ENCODE data around the gene TRPM1. TPM values are rescaled to one million over a fixed set of nuclear protein-coding genes. Genes with fewer than 3 reads are reported as not detected.

The TRPM1 gene
- total RNA-seq, 2 experiments from 2014 or later = not detected

GRCh38 chr15:31005660-31006059 is 95.9 kb downstream of the TRPM1 start:
- Mint-ChIP-seq H3K4me1 (peaks cover 43% of the 10 kb centered on the region), H3K36me3 (ENCODE audit: low read depth) (peaks cover 2% of the 10 kb centered on the region), H3K4me3 (no peak overlapping the region), H3K9me3 (no peaks in the 10 kb centered on the region), H3K27me3 (peaks cover 51% of the 10 kb centered on the region), H3K27ac (peak overlapping the region; percentile 13)
- no peak for DNase-seq
- ChIA-PET POLR2A (interaction anchor here (0.6 to 4.1 kb wide), 3 partner anchors 8 to 61 kb away, joined by 3 to 26 read pairs (median 9); partner anchors contain the start of gene MTMR10), CTCF (interaction anchor here (1.5 to 1.6 kb wide), 2 partner anchors 15 to 25 kb away, joined by 4 read pairs; partner anchors contain the start of gene MTMR10)

GRCh38 chr15:31004220-31004733 is 97.2 kb downstream of the TRPM1 start:
- peak overlapping the region; percentile 46 for H3K4me3 Mint-ChIP-seq
- H3K27me3 Mint-ChIP-seq = peaks cover 52% of the 10 kb centered on the region
- POLR2A ChIA-PET = interaction anchor here (1.3 to 4.1 kb wide), 2 partner anchors 11 to 13 kb away, joined by 3 to 26 read pairs; partner anchors contain the start of gene MTMR10
- H3K36me3 Mint-ChIP-seq (ENCODE audit: low read depth) = peaks cover 2% of the 10 kb centered on the region
- H3K4me1 Mint-ChIP-seq = peaks cover 39% of the 10 kb centered on the region
- peak overlapping the region; percentile 77 for H3K27ac Mint-ChIP-seq
- H3K9me3 Mint-ChIP-seq = no peaks in the 10 kb centered on the region
- peak; percentile 61 for DNase-seq
- CTCF ChIA-PET = interaction anchor here (0.8 kb wide), 1 partner anchor 125 kb away, joined by 3 read pairs; no protein-coding TSS in a partner anchor

- Mint-ChIP-seq H3K9me3 (no peaks in the 10 kb centered on the region), H3K4me1 (peaks cover 33% of the 10 kb centered on the region), H3K36me3 (ENCODE audit: low read depth) (peaks cover 2% of the 10 kb centered on the region), H3K27me3 (peaks cover 42% of the 10 kb centered on the region), H3K4me3 (no peak overlapping the region), H3K27ac (no peak overlapping the region)
- ChIA-PET POLR2A (interaction anchor here (1.3 to 1.8 kb wide), 2 partner anchors 10 to 11 kb away, joined by 5 to 7 read pairs; partner anchors contain the start of gene MTMR10), CTCF (interaction anchor here (0.6 to 1.2 kb wide), 2 partner anchors 50 to 127 kb away, joined by 3 read pairs; no protein-coding TSS in a partner anchor)
- DNase-seq = no peak
These were observed 99.8 kb downstream of the TRPM1 start for GRCh38 chr15:31001702-31002101.

- H3K27me3 Mint-ChIP-seq = peaks cover 41% of the 10 kb centered on the region
- no peak overlapping the region for H3K27ac Mint-ChIP-seq
- no peak overlapping the region for H3K4me3 Mint-ChIP-seq
- no peaks in the 10 kb centered on the region for H3K36me3 Mint-ChIP-seq (ENCODE audit: low read depth)
- no peaks in the 10 kb centered on the region for H3K9me3 Mint-ChIP-seq
- peaks cover 26% of the 10 kb centered on the region for H3K4me1 Mint-ChIP-seq
- POLR2A ChIA-PET = no interaction called here
- CTCF ChIA-PET = interaction anchor here (1.2 kb wide), 1 partner anchor 129 kb away, joined by 3 read pairs; no protein-coding TSS in a partner anchor
- no peak for DNase-seq
These were observed 101.8 kb downstream of the TRPM1 start for GRCh38 chr15:30999729-31000128.

DNA sequence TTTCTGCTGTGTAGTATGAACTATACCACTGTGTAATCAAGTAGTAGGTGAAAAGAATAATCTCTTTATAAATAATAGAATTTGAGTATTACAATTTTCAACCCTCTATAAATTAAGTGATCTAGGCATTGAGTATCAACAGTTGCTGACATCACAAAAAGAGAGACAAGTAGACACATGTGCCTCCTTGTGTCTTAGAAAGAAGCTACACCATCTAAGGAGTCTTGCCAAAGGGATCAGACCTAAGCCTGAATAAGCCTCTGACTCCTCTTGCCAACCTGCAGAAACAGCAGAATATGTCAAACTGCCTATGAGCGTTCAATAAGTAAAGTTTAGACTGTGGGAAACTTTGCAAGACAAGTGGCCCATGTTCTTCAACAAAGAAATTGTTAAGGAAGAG is 104.3 kb downstream of the TRPM1 start:
- ChIA-PET POLR2A (no interaction called here), CTCF (interaction anchor here (1.5 kb wide), 1 partner anchor 132 kb away, joined by 3 read pairs; no protein-coding TSS in a partner anchor)
- H3K4me3 Mint-ChIP-seq = no peak overlapping the region
- H3K36me3 Mint-ChIP-seq (ENCODE audit: low read depth) = no peaks in the 10 kb centered on the region
- DNase-seq = no peak
- H3K27ac Mint-ChIP-seq = no peak overlapping the region
- peaks cover 28% of the 10 kb centered on the region for H3K27me3 Mint-ChIP-seq
- peaks cover 11% of the 10 kb centered on the region for H3K4me1 Mint-ChIP-seq
- no peaks in the 10 kb centered on the region for H3K9me3 Mint-ChIP-seq

DNA sequence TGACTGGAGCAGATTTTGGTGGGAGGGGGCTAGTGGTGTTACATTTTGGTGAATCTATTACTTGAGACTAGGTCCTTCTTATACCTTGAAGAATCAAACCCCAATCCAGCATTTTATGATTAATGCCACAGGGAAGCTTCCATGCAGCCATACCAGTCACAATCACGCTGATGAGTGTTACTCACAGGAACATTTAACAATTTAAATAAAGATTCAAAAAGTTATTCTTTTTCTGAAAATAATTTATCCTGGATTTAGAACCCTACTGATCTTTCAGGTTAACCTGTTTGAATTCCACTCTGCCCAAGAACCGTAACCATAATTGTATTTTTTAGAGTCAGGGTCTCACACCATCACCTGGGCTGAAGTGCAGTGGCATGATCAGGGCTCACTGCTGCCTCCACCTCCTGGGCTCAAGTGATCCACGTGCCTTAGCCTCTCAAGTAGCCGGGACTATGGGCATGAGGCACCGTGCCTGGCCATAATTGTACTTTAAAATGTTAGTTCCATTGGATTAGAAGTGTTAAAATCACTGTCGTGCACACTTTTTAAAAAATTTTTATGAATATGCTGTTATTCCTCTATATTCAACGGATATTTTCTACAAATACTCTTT is 109.2 kb downstream of the TRPM1 start:
- CTCF ChIA-PET = interaction anchor here (0.6 to 1.8 kb wide), 4 partner anchors 13 to 496 kb away, joined by 3 to 4 read pairs (median 4); no protein-coding TSS in a partner anchor
- Mint-ChIP-seq H3K4me3 (peak overlapping the region; percentile 81), H3K27ac (peak overlapping the region; percentile 68), H3K27me3 (peaks cover 11% of the 10 kb centered on the region), H3K36me3 (ENCODE audit: low read depth) (peaks cover 12% of the 10 kb centered on the region), H3K9me3 (no peaks in the 10 kb centered on the region), H3K4me1 (peaks cover 30% of the 10 kb centered on the region)
- no peak for DNase-seq
- POLR2A ChIA-PET = interaction anchor here (0.7 to 2.0 kb wide), 10 partner anchors 9 to 223 kb away, joined by 3 to 26 read pairs (median 5); no protein-coding TSS in a partner anchor

DNA sequence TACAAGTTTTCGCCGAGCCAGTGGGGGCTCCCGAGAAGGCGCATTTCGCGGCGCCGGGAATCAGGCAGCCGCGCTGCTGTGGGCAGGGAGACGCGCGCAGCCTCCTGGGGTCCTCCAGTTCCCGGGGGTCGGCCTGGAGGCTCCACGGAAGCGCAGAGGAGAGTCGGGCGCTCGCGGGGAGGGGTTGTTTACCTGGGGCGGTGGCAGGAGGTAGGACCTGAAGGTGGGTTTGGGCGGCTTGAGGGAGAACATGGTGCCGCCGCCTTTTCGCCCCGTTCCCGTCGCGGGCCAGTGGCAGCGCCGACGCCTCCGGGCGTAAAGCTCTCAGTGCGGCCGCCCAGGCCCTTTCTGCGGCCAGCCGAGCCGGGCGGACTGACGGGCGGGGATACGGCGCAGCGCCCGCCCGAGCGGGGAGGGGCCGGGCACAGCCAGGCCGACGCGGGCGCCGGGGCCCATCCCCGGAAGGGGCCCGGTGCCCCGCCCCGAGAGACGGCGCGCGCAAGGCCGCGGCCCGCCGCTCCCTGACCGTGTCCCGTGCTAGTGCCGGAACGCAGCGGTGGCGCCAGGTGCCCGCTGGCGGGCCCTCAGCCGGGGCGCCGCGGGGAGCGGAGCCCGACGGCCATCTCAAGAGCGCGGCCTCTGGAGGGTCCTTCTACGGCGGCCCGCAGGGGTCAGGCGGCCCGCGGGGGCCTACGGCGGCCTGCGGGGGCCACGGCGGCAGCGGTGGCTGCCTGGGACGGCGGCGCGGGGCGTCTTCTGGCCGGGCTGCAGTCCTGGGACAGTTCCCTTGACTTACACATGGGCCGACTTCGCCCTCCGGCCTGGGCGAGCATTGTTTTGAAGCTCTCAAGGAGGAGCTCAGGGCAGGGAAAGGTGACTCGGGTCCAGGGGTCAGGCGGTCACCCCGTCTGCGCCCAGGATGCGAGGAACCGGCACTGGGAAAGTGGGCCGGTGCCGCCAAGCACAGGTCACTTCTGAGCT is 110.0 kb downstream of the TRPM1 start, which contains the start of gene MTMR10:
TSS of gene MTMR10 (minus strand) at position 374 of the 981 bp plus-strand sequence. CDS start at position 252, 122 bp downstream.
- ChIA-PET POLR2A (interaction anchor here (0.7 to 2.0 kb wide), 20 partner anchors 9 to 373 kb away, joined by 3 to 26 read pairs (median 4); no protein-coding TSS in a partner anchor), CTCF (interaction anchor here (0.6 to 1.8 kb wide), 7 partner anchors 9 to 497 kb away, joined by 3 to 4 read pairs (median 4); no protein-coding TSS in a partner anchor)
- no peaks in the 10 kb centered on the region for H3K9me3 Mint-ChIP-seq
- peak within 1 kb of the TSS; percentile 96 for H3K4me3 Mint-ChIP-seq
- H3K27ac Mint-ChIP-seq = peak within 1 kb of the TSS; percentile 88
- peak; percentile 81 for DNase-seq
- H3K36me3 Mint-ChIP-seq (ENCODE audit: low read depth) = peaks cover 16% of the 10 kb centered on the region
- H3K27me3 Mint-ChIP-seq = peaks cover 9% of the 10 kb centered on the region
- peaks cover 30% of the 10 kb centered on the region for H3K4me1 Mint-ChIP-seq

- Mint-ChIP-seq H3K36me3 (ENCODE audit: low read depth) (peaks cover 16% of the 10 kb centered on the region), H3K4me1 (peaks cover 32% of the 10 kb centered on the region), H3K27me3 (peaks cover 6% of the 10 kb centered on the region), H3K4me3 (peak overlapping the region; percentile 96), H3K9me3 (no peaks in the 10 kb centered on the region), H3K27ac (peak overlapping the region; percentile 88)
- ChIA-PET CTCF (interaction anchor here (1.1 to 1.8 kb wide), 4 partner anchors 8 to 498 kb away, joined by 3 to 4 read pairs (median 4); no protein-coding TSS in a partner anchor), POLR2A (interaction anchor here (0.9 to 2.0 kb wide), 16 partner anchors 8 to 374 kb away, joined by 3 to 26 read pairs (median 3); no protein-coding TSS in a partner anchor)
- no peak for DNase-seq
These were observed 110.9 kb downstream of the TRPM1 start for GRCh38 chr15:30990446-30991254.

DNA sequence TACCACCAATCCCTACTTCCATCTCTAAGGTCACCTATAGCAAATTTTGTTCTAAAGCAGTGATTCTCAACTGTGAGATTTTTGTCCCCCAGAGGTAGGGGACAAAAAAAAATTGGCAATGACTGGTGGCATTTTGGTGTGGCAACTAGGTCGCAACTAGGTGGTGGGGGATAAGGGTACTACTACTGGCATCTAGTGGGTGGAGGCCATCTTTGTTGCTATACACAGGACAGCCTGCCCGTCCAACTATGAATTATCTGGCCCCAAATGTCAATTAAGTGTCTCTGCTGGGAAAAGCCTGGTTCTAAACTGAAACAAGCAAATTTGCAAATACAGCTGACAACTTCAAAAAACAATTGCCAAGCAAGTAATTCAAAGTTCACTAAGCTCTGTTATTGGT is 111.5 kb downstream of the TRPM1 start:
- peaks cover 20% of the 10 kb centered on the region for H3K36me3 Mint-ChIP-seq (ENCODE audit: low read depth)
- peaks cover 4% of the 10 kb centered on the region for H3K27me3 Mint-ChIP-seq
- ChIA-PET CTCF (interaction anchor here (1.1 to 1.5 kb wide), 2 partner anchors 8 to 16 kb away, joined by 3 to 4 read pairs; no protein-coding TSS in a partner anchor), POLR2A (interaction anchor here (1.0 to 2.0 kb wide), 5 partner anchors 10 to 273 kb away, joined by 3 to 7 read pairs (median 4); no protein-coding TSS in a partner anchor)
- no peak for DNase-seq
- peak overlapping the region; percentile 96 for H3K4me3 Mint-ChIP-seq
- no peaks in the 10 kb centered on the region for H3K9me3 Mint-ChIP-seq
- peaks cover 35% of the 10 kb centered on the region for H3K4me1 Mint-ChIP-seq
- H3K27ac Mint-ChIP-seq = no peak overlapping the region

DNA sequence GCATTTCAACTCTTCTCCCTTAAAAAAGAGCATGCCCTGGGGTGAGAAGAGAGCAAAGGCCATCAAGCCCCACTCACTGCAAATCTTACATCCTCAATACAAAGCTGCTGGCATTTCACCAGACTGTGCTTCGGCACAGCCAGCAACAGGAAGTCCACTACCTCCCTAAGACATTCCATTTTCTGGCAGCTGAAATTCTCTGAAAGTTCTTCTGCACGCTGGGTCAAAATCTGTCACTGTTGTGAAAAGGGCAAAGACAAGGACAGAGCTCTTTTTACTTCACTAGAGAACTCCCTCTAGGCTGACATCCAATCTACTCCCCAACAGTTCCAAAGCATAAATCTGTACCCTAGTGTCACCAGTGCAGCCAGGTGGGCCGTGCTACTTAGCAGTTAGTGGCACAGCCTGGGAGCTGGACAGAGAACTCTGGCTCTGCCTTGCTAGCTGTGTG is 116.4 kb downstream of the TRPM1 start:
- Mint-ChIP-seq H3K4me3 (no peak overlapping the region), H3K36me3 (ENCODE audit: low read depth) (peaks cover 48% of the 10 kb centered on the region), H3K27me3 (no peaks in the 10 kb centered on the region), H3K4me1 (peaks cover 28% of the 10 kb centered on the region), H3K27ac (no peak overlapping the region), H3K9me3 (no peaks in the 10 kb centered on the region)
- DNase-seq = no peak
- POLR2A ChIA-PET = no interaction called here
- CTCF ChIA-PET = no interaction called here

- Mint-ChIP-seq H3K4me3 (no peak overlapping the region), H3K27ac (no peak overlapping the region), H3K27me3 (no peaks in the 10 kb centered on the region), H3K4me1 (peaks cover 29% of the 10 kb centered on the region), H3K36me3 (ENCODE audit: low read depth) (peaks cover 50% of the 10 kb centered on the region), H3K9me3 (no peaks in the 10 kb centered on the region)
- POLR2A ChIA-PET = no interaction called here
- no peak for DNase-seq
- CTCF ChIA-PET = no interaction called here
These were observed 117.0 kb downstream of the TRPM1 start for GRCh38 chr15:30984542-30984941.
